COLO668 (cell line): ENCODE results near the gene ITPA.
A peak's percentile ranks its signal among the peaks of the same experiment; 100 is the strongest.
"Not testable (repeated sequence)": the region's sequence is repeated elsewhere in the genome, so short reads cannot be mapped to it uniquely, and the experiment has no call there.

Source experiments
- DNase-seq: peaks from one replicate; lab custom pipeline; 2025; ENCODE audit not compliant: unreplicated experiment; lab: John Stamatoyannopoulos, UW

Gene ITPA

GRCh38 chr20:3199206-3199605 lies 10.1 kb upstream of the ITPA start:
- no peak for DNase-seq

- DNase-seq, result no peak
Measured at GRCh38 chr20:3199976-3200755, 9.1 kb upstream of the ITPA start.

GRCh38 chr20:3202965-3203314 lies 6.4 kb upstream of the ITPA start:
- no peak for DNase-seq

- DNase-seq, result peak; percentile 83
Measured at GRCh38 chr20:3203315-3204123, 5.8 kb upstream of the ITPA start.

- peak; percentile 93 for DNase-seq
Measured at GRCh38 chr20:3204124-3204794, 5.0 kb upstream of the ITPA start, which contains the start of gene DDRGK1. Gene DDRGK1 (minus strand): TSS chr20:3204682. CDS start chr20:3204627, 55 bp downstream.

GRCh38 chr20:3208786-3209256 lies 477 bp upstream of the ITPA start:
- no peak for DNase-seq

GRCh38 chr20:3209946-3210317 lies 634 bp downstream of the ITPA start:
- no peak for DNase-seq

- DNase-seq, result no peak
Measured at GRCh38 chr20:3210346-3210745, 1.0 kb downstream of the ITPA start.

- no peak for DNase-seq
Measured at GRCh38 chr20:3213226-3213625, 3.9 kb downstream of the ITPA start.

- not testable (repeated sequence) for DNase-seq
Measured at GRCh38 chr20:3215359-3215917, 6.1 kb downstream of the ITPA start.

GRCh38 chr20:3218307-3218988 lies 9.2 kb downstream of the ITPA start:
- DNase-seq, result peak; percentile 80

GRCh38 chr20:3221398-3222226 lies 12.3 kb downstream of the ITPA start:
- no peak for DNase-seq

- peak; percentile 98 for DNase-seq
Measured at GRCh38 chr20:3222635-3223600, 13.6 kb downstream of the ITPA start.

- peak; percentile 75 for DNase-seq
Measured at GRCh38 chr20:3223651-3223993, 14.3 kb downstream of the ITPA start.

- DNase-seq, result peak; percentile 57
Measured at GRCh38 chr20:3223994-3224680, 14.8 kb downstream of the ITPA start.

GRCh38 chr20:3224681-3225421 lies 15.6 kb downstream of the ITPA start:
- no peak for DNase-seq

GRCh38 chr20:3226093-3226492 lies 16.8 kb downstream of the ITPA start:
- DNase-seq, result no peak

GRCh38 chr20:3226864-3227263 lies 17.6 kb downstream of the ITPA start:
- DNase-seq, result no peak
